HepG2 (cell line): ENCODE results near the gene ADPRHL1. TPM values are rescaled to one million over a fixed set of nuclear protein-coding genes. Genes with fewer than 3 reads are reported as not detected.

Experiments
- ATAC-seq: fragments of 200-7000 bp; cut with Tn5 transposase; 3 replicates; pipeline ENCODE4 v1.9.1; 2020; ENCODE audit warnings: mild to moderate bottlenecking, moderate library complexity
- BruUV-seq: library from RNA; stranded (reverse); fragments of 400-500 nt; replicated peaks from 2 replicates; lab custom pipeline; 2021; lab: Mats Ljungman, UMichigan
- CTCF ChIA-PET: fragments of 300-600 bp; formaldehyde crosslinking; extraction: SDS; loops from one replicate; lab custom pipeline; 2021; ENCODE audit warnings: low total read pairs, inconsistent platforms, low intra/inter-chr PET ratio; lab: Yijun Ruan, JAX
- POLR2A ChIA-PET: fragments of 350-600 bp; sonication (Branson Sonifier 250); formaldehyde crosslinking; loops from one replicate; lab custom pipeline; 2020; ENCODE audit warnings: antibody characterized with exemption, inconsistent platforms; lab: Yijun Ruan, JAX
- DNase-seq: peaks from one replicate; pipeline ENCODE4 v3.0.0-alpha.2; 2015; ENCODE audit warnings: low spot score
- FAIRE-seq: peaks from 3 replicates; lab custom pipeline; 2011; peaks lifted over from hg19 to GRCh38; lab: Jason Lieb, UNC
- H2AFZ ChIP-seq: one replicate; pipeline ENCODE4 v1.6.1; 2011; ENCODE audit warnings: low read length, inconsistent platforms
- H3K27ac ChIP-seq: fragments of 300-600 bp; 3 replicates; pipeline ENCODE4 v1.8.0; 2011; ENCODE audit warnings: mixed run types, mild to moderate bottlenecking, mixed read lengths, low read length, inconsistent platforms; ENCODE audit not compliant: insufficient read depth; ENCODE audit errors: extremely low read length
- H3K27me3 ChIP-seq, 2 experiments: fragments of 200-600 bp in 1 of 2; 2 replicates in 1 of 2; 3 replicates in 1 of 2; pipeline versions ENCODE4 v1.6.0 to v1.8.0; 2011; ENCODE audit warnings: low read length in 2 of 2, mild to moderate bottlenecking in 2 of 2, moderate library complexity in 2 of 2, inconsistent platforms in 1 of 2; ENCODE audit not compliant: insufficient read depth in 2 of 2, control insufficient read depth in 1 of 2
- H3K36me3 ChIP-seq, 2 experiments: fragments of 200-600 bp in 1 of 2; replicated peaks in 1 of 2; 2 replicates in 1 of 2; 3 replicates in 1 of 2; pipeline versions ENCODE4 v1.5.1 to v1.8.0; 2011; ENCODE audit warnings: low read length in 2 of 2, inconsistent platforms in 1 of 2; ENCODE audit not compliant: insufficient read depth in 2 of 2, control insufficient read depth in 1 of 2
- H3K4me1 ChIP-seq: 2 replicates; pipeline ENCODE4 v1.5.1; 2012; ENCODE audit warnings: low read length, inconsistent platforms; ENCODE audit not compliant: insufficient read depth
- H3K4me2 ChIP-seq: 2 replicates; pipeline ENCODE4 v1.6.0; 2011; ENCODE audit warnings: low read depth, low read length, inconsistent platforms
- H3K4me3 ChIP-seq, 3 experiments: fragments of 200-600 bp in 1 of 3; sonication (generic), shearing (Covaris generic) in 1 of 3; replicated peaks in 1 of 3; 2 replicates each; pipeline ENCODE4 v1.5.1; 2011 to 2016; ENCODE audit warnings: low read length in 3 of 3, inconsistent platforms in 2 of 3, low read depth in 2 of 3, mild to moderate bottlenecking in 2 of 3, control low read depth in 1 of 3, mixed read lengths in 1 of 3; ENCODE audit not compliant: insufficient read depth in 1 of 3
- H3K79me2 ChIP-seq: one replicate; pipeline ENCODE4 v1.6.1; 2011; ENCODE audit warnings: low read length, inconsistent platforms; ENCODE audit not compliant: insufficient read depth
- H3K9ac ChIP-seq: 2 replicates; pipeline ENCODE4 v1.6.0; 2011; ENCODE audit warnings: mild to moderate bottlenecking, low read depth, low read length, inconsistent platforms; ENCODE audit not compliant: insufficient read depth
- H3K9me3 ChIP-seq: 2 replicates; pipeline ENCODE4 v1.5.1; 2012; ENCODE audit warnings: mild to moderate bottlenecking, low read length
- H4K20me1 ChIP-seq: 2 replicates; pipeline ENCODE4 v1.6.0; 2011; ENCODE audit warnings: inconsistent platforms, mild to moderate bottlenecking, low read length, moderate library complexity; ENCODE audit not compliant: insufficient read depth
- ATF6 ChIP-seq: sonication (generic); formaldehyde crosslinking; conservative IDR thresholded peaks from 2 replicates; pipeline ENCODE4 v1.4.0; 2020; ENCODE audit warnings: missing genetic modification reagents
- HMG20B ChIP-seq: conservative IDR thresholded peaks from 2 replicates; pipeline ENCODE4 v1.6.1; 2016; ENCODE audit warnings: missing genetic modification reagents, missing compliant biosample characterization
- ONECUT2 ChIP-seq: sonication (generic); formaldehyde crosslinking; IDR thresholded peaks from 2 replicates; pipeline ENCODE4 v1.4.0; 2020; ENCODE audit warnings: missing genetic modification reagents
- ZNF317 ChIP-seq: sonication (generic); formaldehyde crosslinking; IDR thresholded peaks from 2 replicates; pipeline ENCODE4 v1.5.0; 2020; ENCODE audit warnings: mild to moderate bottlenecking, missing genetic modification reagents
- whole genome bisulfite sequencing: methylation state at CpG from one replicate; pipeline ENCODE4 v1.1.6; 2017; ENCODE audit warnings: low lambda C conversion rate; 5-methylcytosine and 5-hydroxymethylcytosine counted together
- in situ Hi-C: cut with HindIII; loops from 2 replicates; pipeline ENCODE4 v1.10.0; 2017; ENCODE audit warnings: low pct_unique_long_range_greater_than_20kb; ENCODE audit not compliant: extremely low pct_ligation_motif_present
- intact Hi-C: fragments of 100-400 bp; cut with micrococcal nuclease; formaldehyde crosslinking; loops from one replicate; pipeline ENCODE4 v1.10.0; 2022; ENCODE audit not compliant: unreplicated experiment
- polyA plus RNA-seq, 8 experiments: library from polyadenylated mRNA; depleted of rRNA in 3 of 8; stranded (reverse) in 7 of 8; unstranded in 1 of 8; fragments of >200 nt; fragmentation: Illumina TruSeq in 4 of 8; extraction: Trizol in 4 of 8; gene quantifications; 2 replicates each; pipeline versions ENCODE4 v1.2.1 to v1.2.3, GENCODE V29; 2011 to 2016; ENCODE audit warnings: low read depth in 4 of 8, missing spikeins in 1 of 8, mixed read lengths in 1 of 8; ENCODE audit not compliant: insufficient read depth in 1 of 8
- total RNA-seq, 5 experiments: library from RNA; depleted of rRNA; stranded (reverse); fragments of >200 nt; fragmentation: Illumina TruSeq; extraction: Trizol; gene quantifications; 2 replicates each; pipeline ENCODE4 v1.2.3, GENCODE V29; 2016; ENCODE audit warnings: low read depth in 1 of 5

The ADPRHL1 gene
- total and polyA plus RNA-seq, 2 of the 13 experiments (the other 11 are each of a cell fraction or from before 2014, with no cell fraction given) = 0.34 to 0.40 TPM

- Histone ChIP-seq H3K9me3 (no peaks in the 10 kb centered on the region), H2AFZ (no peak overlapping the region), H3K4me3 (no peak overlapping the region), H3K27ac (no peak overlapping the region), H3K4me2 (no peak overlapping the region), H3K27me3 (no peaks in the 10 kb centered on the region), H4K20me1 (no peaks in the 10 kb centered on the region), H3K79me2 (no peaks in the 10 kb centered on the region), H3K36me3 (no peaks in the 10 kb centered on the region), H3K4me1 (peaks cover 42% of the 10 kb centered on the region), H3K9ac (no peak overlapping the region)
- no peak for ATAC-seq
- intact Hi-C loops = no loop called here
- peak; percentile 60 for TF ChIP-seq ONECUT2
- TF ChIP-seq ATF6 (CRISPR knock-in tag) = no peak
- ChIA-PET POLR2A (no interaction called here), CTCF (no interaction called here)
- in situ Hi-C loops = no loop called here
- DNase-seq = no peak
- WGBS = 50% methylated on average over 1 of the region's 1 CpG
- no TSS peak for BruUV-seq
- no peak for FAIRE-seq
Measured at GRCh38 chr13:113442985-113443362, 10.3 kb downstream of the ADPRHL1 start.

- Histone ChIP-seq H3K4me3 (no peak overlapping the region), H3K36me3 (no peaks in the 10 kb centered on the region), H3K9ac (no peak overlapping the region), H3K27ac (no peak overlapping the region), H2AFZ (no peak overlapping the region), H3K4me2 (no peak overlapping the region), H3K79me2 (no peaks in the 10 kb centered on the region), H4K20me1 (no peaks in the 10 kb centered on the region), H3K4me1 (peaks cover 42% of the 10 kb centered on the region), H3K27me3 (no peaks in the 10 kb centered on the region), H3K9me3 (no peaks in the 10 kb centered on the region)
- FAIRE-seq = no peak
- no peak for DNase-seq
- TF ChIP-seq HMG20B (CRISPR knock-in tag) = no peak
- TF ChIP-seq ZNF317 (CRISPR knock-in tag) = peak; percentile 97
- ChIA-PET POLR2A (no interaction called here), CTCF (no interaction called here)
- ATAC-seq = no peak
- BruUV-seq = no TSS peak
- WGBS = 83% methylated on average over 10 of the region's 10 CpGs
- intact Hi-C loops (no loop called here), in situ Hi-C loops (no loop called here)
Measured at GRCh38 chr13:113442354-113442984, 10.8 kb downstream of the ADPRHL1 start.
